GM21390 (cell line): ENCODE results near the gene TOX2.
"Not testable (repeated sequence)": the region's sequence is repeated elsewhere in the genome, so short reads cannot be mapped to it uniquely, and the experiment has no call there.

ENCODE experiments used
- ATAC-seq: cut with Tn5 transposase; IDR thresholded peaks from one replicate; pipeline ENCODE4 v1.9.1; 2021; ENCODE audit not compliant: unreplicated experiment

The TOX2 gene

DNA sequence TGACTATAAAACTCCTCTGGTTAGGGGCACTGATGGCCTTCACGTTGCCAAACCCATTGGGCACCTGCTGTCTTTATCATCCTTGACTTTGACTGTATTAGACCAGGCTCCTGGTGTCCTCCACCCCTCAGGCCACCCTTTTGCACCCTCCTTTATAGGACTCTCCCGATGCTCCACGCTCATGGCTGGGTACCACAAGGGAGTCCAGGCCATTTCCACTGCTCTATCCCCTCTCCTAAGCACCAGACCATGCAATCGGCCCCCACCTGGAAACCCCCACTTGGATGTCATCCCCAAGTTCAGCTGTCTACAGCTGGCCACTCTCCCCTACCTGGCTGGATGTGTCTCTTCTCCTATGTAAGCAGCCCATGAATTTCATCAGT is 115.2 kb downstream of the TOX2 start:
- no peak for ATAC-seq

- ATAC-seq, result no peak
These were observed 115.7 kb downstream of the TOX2 start for GRCh38 chr20:44030394-44030793.

DNA sequence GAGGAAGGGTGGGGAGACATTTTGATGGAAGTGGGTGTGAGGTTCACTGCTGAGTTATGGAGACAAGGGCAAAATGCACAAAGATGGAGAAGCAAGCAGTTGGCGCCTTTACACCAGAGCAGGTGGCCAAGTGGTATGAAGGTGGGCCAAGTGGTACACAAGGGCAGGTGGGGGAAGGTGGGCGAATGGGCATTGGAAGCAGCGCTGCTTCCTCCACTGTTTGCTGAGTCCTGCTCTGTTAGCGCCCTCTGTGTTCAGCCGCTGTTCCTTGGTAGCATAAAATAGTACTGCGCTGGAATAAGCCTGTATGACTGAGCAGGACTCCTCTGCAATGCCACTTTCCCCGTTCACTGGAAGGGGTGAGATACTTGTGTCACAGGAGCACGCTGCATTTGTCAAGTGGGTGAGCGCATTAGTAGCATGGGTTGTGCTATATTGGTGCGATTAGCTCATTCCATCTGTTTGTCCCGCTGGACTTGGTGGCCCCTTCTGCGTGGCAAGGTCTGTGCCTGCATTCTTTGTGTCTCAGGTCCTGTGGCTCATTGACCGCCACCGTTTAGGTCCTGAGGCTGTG is 116.4 kb downstream of the TOX2 start:
- ATAC-seq, result no peak

DNA sequence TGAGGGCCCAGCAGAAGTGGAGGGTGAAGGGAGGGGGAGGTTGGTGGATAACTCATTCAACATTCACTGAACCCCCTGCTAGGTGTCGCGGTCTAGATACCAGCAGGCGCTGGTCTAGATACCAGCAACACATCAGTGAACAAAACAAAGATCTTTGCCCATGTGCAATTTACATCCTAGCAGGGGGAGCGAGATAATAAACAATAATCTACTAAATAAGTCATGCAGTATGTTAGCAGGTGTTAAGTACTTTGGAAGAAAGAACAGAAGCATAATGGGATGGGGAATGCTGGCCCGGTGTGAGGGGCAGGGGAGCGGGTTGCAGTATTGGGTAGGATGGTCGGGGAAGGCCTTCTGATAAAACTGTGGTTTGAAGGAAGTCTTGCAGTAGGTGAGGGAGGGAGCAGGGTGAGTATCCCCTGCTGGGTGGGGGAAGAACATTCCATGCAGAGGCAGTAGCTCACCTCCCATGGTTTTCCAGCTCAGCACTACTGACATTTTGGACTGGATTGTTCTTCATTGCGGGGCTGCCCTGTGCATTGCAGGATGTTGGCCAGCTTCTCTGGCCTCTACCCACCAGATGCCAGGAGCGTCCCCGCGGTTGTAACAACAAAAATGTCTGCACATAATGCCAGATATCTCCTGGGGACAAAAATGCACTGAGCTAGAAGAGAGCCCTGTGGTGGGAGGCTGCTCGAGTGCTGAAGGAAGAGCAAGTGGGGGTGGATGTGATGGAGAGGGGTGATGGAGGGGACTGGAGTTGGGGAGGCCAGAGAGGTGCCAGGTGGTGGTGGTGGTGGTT is 117.3 kb downstream of the TOX2 start:
- ATAC-seq, result no peak

DNA sequence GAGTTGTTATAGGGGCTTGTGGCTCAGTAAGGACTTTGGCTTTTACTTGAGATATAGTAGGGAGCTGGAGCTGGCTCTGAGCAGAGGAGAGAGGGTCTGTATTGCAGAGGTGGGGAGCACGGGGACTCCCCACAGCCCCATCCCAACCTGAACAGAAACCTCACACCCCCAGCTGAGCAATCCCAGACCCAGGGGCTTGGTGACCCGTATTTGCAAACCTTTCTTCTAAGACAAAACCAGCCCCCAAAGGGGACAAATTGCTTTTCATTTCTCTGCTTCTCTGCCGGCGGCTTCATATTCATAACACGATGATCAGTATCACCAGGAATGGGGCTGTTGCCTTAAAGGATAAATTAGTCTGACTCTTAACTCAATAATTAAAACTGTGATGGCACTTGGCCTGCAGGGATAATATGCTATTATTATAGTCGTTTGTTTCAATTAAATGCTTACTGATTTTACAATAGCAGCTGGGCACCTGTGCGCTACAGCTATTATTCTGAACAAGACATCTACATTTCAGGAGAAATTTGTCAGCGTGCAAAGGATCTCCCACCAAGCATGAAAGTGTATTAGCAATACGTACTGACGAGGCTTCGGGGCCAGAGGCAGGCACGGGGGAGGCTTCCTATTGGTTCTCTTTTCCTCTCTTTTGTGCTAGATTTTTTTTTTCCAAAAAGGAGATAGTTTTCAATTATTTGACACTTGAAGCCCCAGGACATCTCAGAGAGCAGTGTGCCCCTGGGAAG is 118.1 kb downstream of the TOX2 start:
- ATAC-seq, result no peak

DNA sequence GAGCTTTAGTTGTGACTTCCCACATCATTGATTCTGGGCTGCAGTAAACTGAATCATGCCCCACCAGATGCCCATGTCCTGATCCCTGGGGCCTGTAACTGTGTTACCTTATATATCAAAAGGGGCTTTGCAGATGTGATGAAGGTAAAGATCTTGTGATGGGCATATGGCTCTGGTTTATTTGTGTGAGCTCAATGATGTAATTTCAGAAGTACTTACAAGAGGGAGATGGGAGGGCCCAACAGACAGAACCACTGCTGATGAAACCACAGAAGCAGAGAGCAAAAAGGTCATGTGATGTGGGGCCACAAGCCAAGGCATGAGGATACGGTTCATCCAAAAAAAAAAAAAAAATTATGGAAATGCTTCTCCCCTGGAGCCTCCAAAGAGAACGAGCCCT is 118.7 kb downstream of the TOX2 start:
- no peak for ATAC-seq

GRCh38 chr20:44033873-44034272 is 119.2 kb downstream of the TOX2 start:
- ATAC-seq, result no peak

- no peak for ATAC-seq
These were observed 119.8 kb downstream of the TOX2 start for GRCh38 chr20:44034451-44034850.

DNA sequence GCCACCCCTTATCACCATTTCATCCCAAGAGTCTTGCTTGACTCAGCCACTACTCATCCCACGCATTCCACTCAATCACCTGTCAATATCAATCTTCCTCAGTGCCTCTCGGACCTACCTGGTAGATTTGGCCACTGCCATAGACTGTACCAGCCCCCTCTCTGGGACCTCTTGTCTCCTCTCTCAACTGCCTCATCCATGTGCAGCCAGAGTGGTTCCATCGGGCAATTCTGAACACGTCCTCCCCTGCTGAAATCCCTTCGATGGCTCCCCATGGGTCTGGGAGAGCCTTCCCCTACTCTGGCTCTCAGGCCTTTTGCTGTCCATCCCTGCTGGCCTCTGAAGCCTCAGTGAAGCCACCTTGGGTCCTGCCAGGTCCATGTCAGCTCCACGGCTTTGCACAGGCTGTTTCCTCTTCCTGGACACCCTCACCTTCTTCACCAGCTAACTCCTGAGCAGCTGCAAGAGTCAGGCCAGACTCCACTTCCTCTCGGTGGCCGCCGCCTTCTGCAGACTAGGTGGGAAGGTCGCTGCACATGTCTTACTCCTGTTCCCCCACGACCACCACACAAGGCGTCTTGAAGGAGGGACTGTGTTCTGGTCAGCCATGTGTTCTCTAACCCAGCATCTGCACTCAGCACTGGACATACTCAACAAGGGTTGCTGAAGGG is 120.4 kb downstream of the TOX2 start:
- ATAC-seq, result no peak

GRCh38 chr20:44035924-44036323 is 121.3 kb downstream of the TOX2 start:
- no peak for ATAC-seq

- no peak for ATAC-seq
These were observed 121.8 kb downstream of the TOX2 start for GRCh38 chr20:44036441-44036840.

DNA sequence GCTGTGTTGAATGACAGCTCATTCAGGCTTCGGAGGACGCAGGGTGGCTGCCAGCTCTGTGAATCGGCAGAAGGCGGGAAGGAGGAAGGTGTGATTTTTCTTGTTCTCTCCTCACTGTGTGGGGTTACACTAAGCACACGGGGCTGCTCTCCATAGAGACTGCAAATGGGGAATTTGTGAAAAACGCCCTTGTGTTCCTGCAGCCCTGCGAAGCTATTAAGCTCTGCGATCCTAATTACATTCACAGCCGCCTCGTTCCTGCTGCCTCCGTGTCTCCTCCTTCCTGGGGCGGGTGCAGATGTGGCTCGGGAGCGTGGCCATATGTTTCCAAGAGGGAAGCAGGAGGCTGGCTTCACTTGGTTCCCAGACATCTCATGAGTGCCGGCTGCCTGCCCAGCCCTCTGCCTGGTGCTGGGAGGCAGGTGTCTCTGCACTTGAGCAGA is 124.0 kb downstream of the TOX2 start:
- no peak for ATAC-seq

DNA sequence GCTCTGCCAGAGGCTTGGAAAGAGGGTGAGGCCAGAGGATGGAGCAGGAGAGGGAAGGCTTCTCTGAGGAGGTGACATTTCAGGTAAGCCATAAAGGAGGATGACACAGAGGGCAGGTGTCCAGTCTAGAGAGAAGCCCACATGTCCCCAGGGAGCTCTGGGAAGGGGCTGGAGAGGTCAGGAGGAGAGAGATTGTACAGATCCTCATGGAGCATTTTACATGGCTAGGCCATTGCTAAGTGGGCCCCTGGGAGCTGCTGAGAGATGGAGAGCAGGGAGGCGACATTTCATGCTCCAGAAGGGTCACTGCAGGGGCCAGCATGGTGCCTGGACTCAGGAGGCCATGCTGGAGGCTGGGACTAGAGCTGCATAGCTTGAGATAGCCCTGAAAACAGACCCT is 124.5 kb downstream of the TOX2 start:
- no peak for ATAC-seq

DNA sequence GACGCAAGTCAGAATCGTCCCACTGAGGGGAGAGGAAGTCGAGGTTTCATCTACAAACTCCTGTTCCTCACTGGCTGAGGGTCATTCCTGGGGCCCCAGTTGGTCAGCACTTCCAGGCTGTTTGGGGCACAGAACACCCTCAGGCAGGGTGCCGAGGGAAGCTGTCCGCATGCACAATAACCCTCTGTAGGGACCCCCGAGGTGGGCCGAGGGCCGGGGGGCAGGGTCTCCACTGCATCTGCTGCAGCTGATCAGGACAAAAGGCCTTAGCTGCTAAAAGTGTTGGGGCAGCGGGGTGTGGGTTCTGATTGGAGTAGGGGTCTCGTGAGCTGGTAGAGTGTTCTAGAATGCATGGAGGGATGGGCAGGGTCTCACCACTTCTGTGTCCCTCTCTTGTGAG is 125.1 kb downstream of the TOX2 start:
- no peak for ATAC-seq

GRCh38 chr20:44040202-44040915 is 125.7 kb downstream of the TOX2 start:
- no peak for ATAC-seq

GRCh38 chr20:44041001-44041400 is 126.3 kb downstream of the TOX2 start:
- ATAC-seq, result no peak

DNA sequence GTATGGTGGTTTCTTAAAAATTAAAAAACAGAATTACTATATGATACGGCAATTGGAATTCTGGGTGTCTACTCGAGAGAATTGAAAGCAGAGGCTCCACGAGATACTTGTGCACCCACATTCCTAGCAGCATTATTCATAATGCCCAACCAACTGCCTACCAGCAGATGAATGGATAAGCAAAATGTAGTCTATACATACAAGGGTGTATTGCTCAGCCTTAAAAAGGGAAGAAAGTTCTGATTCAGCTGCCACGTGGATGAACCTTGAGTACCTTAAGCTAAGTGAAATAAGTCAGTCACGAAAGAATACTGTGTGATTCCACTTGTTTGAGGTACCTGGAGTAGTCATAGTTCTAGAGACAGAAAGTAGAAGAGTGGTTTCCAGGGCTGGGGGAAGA is 130.1 kb downstream of the TOX2 start:
- not testable (repeated sequence) for ATAC-seq

GRCh38 chr20:44050327-44050726 is 135.7 kb downstream of the TOX2 start:
- no peak for ATAC-seq

GRCh38 chr20:44050925-44051660 is 136.4 kb downstream of the TOX2 start:
- no peak for ATAC-seq

- ATAC-seq, result no peak
These were observed 137.0 kb downstream of the TOX2 start for GRCh38 chr20:44051661-44052000.
